ENCODE results near the gene TIMELESS.

DNA sequence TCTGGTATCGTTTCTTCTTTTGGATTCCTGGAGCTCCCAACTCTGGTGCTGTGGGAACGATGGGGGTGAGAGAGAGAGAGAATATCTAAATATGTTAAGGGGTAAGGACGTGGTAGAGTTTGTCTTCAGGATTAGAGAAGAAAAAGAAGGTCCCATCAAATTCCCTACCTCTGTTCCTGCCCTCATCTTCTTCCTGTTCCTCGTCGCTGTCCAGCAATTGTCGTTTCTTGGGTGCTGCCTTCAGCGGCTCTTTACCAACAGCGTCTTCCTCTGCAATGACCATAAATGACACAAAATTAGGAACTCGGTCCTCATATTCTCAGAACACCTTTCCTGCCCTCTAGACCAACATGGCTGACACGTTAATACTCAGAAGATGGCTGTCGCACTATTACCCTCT lies 31.5 kb downstream of the TIMELESS start:
- TF ChIP-seq GATA2 (IDR thresholded peaks at IDR 0.05; ENCODE audit: low read depth, low read length) = no peak
- TF ChIP-seq GATA3 (IDR thresholded peaks at IDR 0.05; ENCODE audit: low read depth, low read length) = no peak
